ENCODE data around the gene LEMD2. TPM values are rescaled to one million over a fixed set of nuclear protein-coding genes. Genes with fewer than 3 reads are reported as not detected.

LEMD2 gene
- total RNA-seq, 1 experiment from 2014 or later: 62.9 TPM

DNA sequence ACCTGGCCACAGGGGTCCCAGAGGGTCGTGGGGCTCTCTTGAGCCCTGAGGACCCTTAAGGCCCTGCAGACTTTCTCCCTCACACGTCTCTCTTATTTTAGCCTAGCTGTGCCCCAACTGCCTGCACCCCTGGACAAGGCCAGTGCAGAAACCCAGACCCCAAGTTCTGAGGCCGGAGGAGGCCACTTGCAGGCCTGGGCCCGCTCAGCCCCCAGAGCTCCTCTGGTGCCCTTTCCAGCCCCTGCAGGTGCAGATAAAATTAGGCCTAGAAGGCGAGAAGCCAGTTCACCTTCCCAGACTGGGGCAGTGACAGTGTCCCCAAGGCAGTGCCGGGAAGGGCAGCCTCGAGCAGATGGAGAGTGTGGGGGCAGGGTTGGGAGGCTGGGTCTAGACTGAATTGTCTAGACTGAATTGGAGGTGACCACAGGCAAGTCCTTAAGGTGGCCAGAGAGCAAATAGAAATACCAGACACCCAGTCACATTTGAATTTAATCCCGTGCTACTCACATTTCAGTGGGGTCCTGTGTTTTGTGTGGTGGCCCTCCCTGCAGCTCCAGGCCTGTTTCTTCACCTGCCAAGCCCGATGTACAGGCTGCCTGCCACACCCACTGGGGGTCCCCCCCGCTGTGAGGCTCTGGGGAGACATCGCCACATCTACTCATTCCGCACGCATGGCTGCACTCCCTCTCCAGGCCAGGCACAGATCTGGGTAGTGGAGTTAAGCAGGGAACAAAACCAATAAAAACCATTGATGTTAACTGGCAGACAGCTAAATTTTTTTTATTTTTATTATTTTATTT lies 33.7 kb downstream of the LEMD2 start (continued):
- no peak for TF ChIP-seq NFYB (CRISPR knock-in tag; conservative IDR thresholded peaks at IDR 0.05; ENCODE audit: low read depth)

- Mint-ChIP-seq H3K36me3 (no peaks in the 10 kb centered on the region), H3K4me3 (no peak overlapping the region), H3K27me3 (ENCODE audit: low read depth) (no peaks in the 10 kb centered on the region; the same call in 1 of the 2 replicates), H3K4me1 (peaks cover 9% of the 10 kb centered on the region), H3K27ac (no peak overlapping the region), H3K9me3 (no peaks in the 10 kb centered on the region)
- CTCF ChIA-PET: interaction anchor here (1.1 to 2.9 kb wide), 3 partner anchors 8 to 17 kb away, joined by 3 to 7 read pairs (median 4); no protein-coding TSS in a partner anchor
- POLR2A ChIA-PET: no interaction called here
- DNase-seq (ENCODE audit: low spot score) (no peak), ATAC-seq (no peak)
- no peak for TF ChIP-seq ATF6 (CRISPR knock-in tag; IDR thresholded peaks at IDR 0.05)
- TF ChIP-seq EMX1 (CRISPR knock-in tag; IDR thresholded peaks at IDR 0.05): no peak
- TF ChIP-seq SOX15 (CRISPR knock-in tag; IDR thresholded peaks at IDR 0.05): no peak
- TF ChIP-seq, protein P1, sequence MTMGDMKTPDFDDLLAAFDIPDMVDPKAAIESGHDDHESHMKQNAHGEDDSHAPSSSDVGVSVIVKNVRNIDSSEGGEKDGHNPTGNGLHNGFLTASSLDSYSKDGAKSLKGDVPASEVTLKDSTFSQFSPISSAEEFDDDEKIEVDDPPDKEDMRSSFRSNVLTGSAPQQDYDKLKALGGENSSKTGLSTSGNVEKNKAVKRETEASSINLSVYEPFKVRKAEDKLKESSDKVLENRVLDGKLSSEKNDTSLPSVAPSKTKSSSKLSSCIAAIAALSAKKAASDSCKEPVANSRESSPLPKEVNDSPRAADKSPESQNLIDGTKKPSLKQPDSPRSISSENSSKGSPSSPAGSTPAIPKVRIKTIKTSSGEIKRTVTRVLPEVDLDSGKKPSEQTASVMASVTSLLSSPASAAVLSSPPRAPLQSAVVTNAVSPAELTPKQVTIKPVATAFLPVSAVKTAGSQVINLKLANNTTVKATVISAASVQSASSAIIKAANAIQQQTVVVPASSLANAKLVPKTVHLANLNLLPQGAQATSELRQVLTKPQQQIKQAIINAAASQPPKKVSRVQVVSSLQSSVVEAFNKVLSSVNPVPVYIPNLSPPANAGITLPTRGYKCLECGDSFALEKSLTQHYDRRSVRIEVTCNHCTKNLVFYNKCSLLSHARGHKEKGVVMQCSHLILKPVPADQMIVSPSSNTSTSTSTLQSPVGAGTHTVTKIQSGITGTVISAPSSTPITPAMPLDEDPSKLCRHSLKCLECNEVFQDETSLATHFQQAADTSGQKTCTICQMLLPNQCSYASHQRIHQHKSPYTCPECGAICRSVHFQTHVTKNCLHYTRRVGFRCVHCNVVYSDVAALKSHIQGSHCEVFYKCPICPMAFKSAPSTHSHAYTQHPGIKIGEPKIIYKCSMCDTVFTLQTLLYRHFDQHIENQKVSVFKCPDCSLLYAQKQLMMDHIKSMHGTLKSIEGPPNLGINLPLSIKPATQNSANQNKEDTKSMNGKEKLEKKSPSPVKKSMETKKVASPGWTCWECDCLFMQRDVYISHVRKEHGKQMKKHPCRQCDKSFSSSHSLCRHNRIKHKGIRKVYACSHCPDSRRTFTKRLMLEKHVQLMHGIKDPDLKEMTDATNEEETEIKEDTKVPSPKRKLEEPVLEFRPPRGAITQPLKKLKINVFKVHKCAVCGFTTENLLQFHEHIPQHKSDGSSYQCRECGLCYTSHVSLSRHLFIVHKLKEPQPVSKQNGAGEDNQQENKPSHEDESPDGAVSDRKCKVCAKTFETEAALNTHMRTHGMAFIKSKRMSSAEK (CRISPR knock-in tag; IDR thresholded peaks at IDR 0.05; ENCODE audit: borderline replicate concordance): no peak
- TF ChIP-seq KAT7 (CRISPR knock-in tag; IDR thresholded peaks at IDR 0.05; ENCODE audit: borderline replicate concordance): no peak
- no peak for TF ChIP-seq MXD4 (CRISPR knock-in tag; IDR thresholded peaks at IDR 0.05; ENCODE audit: borderline replicate concordance)
Measured at GRCh38 chr6:33754222-33754621, 34.7 kb downstream of the LEMD2 start.

GRCh38 chr6:33752646-33753015 lies 36.3 kb downstream of the LEMD2 start:
- H3K36me3 Mint-ChIP-seq: no peaks in the 10 kb centered on the region
- ATAC-seq: no peak
- H3K4me1 Mint-ChIP-seq: peaks cover 15% of the 10 kb centered on the region
- ChIA-PET POLR2A (no interaction called here), CTCF (interaction anchor here (1.5 to 2.1 kb wide), 3 partner anchors 9 to 41 kb away, joined by 6 to 10 read pairs (median 6); partner anchors contain the start of gene UQCC2)
- no peaks in the 10 kb centered on the region; the same call in 1 of the 2 replicates for H3K27me3 Mint-ChIP-seq (ENCODE audit: low read depth)
- H3K9me3 Mint-ChIP-seq: no peaks in the 10 kb centered on the region
- H3K27ac Mint-ChIP-seq: no peak overlapping the region
- H3K4me3 Mint-ChIP-seq: no peak overlapping the region
- no peak for DNase-seq (ENCODE audit: low spot score)
- no peak for TF ChIP-seq ZNF138 (CRISPR knock-in tag; conservative IDR thresholded peaks at IDR 0.05)
- no peak for TF ChIP-seq SP1 (CRISPR knock-in tag; conservative IDR thresholded peaks at IDR 0.05)
- TF ChIP-seq ZNF425 (CRISPR knock-in tag; conservative IDR thresholded peaks at IDR 0.05): no peak
- no peak for TF ChIP-seq ATF2 (CRISPR knock-in tag; IDR thresholded peaks at IDR 0.05; ENCODE audit: borderline replicate concordance, low read depth)
- TF ChIP-seq JAZF1 (CRISPR knock-in tag; IDR thresholded peaks at IDR 0.05): no peak
- no peak for TF ChIP-seq ZNF263 (CRISPR knock-in tag; IDR thresholded peaks at IDR 0.05; ENCODE audit: low read depth)
- no peak for TF ChIP-seq ZNF232 (CRISPR knock-in tag; IDR thresholded peaks at IDR 0.05)
- TF ChIP-seq ZBTB21 (CRISPR knock-in tag; IDR thresholded peaks at IDR 0.05; ENCODE audit: borderline replicate concordance): no peak
- TF ChIP-seq IRF2 (CRISPR knock-in tag; IDR thresholded peaks at IDR 0.05; ENCODE audit: borderline replicate concordance, low read depth): no peak
- TF ChIP-seq, protein P2, sequence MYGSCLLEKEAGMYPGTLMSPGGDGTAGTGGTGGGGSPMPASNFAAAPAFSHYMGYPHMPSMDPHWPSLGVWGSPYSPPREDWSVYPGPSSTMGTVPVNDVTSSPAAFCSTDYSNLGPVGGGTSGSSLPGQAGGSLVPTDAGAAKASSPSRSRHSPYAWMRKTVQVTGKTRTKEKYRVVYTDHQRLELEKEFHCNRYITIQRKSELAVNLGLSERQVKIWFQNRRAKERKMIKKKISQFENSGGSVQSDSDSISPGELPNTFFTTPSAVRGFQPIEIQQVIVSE (CRISPR knock-in tag; IDR thresholded peaks at IDR 0.05; ENCODE audit: borderline replicate concordance): no peak
- TF ChIP-seq ZMAT4 (CRISPR knock-in tag; IDR thresholded peaks at IDR 0.05): no peak
- no peak for TF ChIP-seq PRRX2 (CRISPR knock-in tag; IDR thresholded peaks at IDR 0.05)
- TF ChIP-seq ATF6 (CRISPR knock-in tag; IDR thresholded peaks at IDR 0.05): no peak

Data from WTC11 (cell line).